HG03097 (cell line): ENCODE results near the gene RPAIN.
"Not testable (repeated sequence)": the region's sequence is repeated elsewhere in the genome, so short reads cannot be mapped to it uniquely, and the experiment has no call there.

Experiments
- ATAC-seq: cut with Tn5 transposase; IDR thresholded peaks from one replicate; pipeline ENCODE4 v1.9.1; 2021; ENCODE audit not compliant: unreplicated experiment, low FRiP score

Gene RPAIN

GRCh38 chr17:5429191-5429887 lies 9.4 kb downstream of the RPAIN start:
- ATAC-seq, result no peak

- no peak for ATAC-seq
Measured at GRCh38 chr17:5430413-5430999, 10.5 kb downstream of the RPAIN start.

GRCh38 chr17:5431234-5431633 lies 11.3 kb downstream of the RPAIN start:
- ATAC-seq, result not testable (repeated sequence)

- ATAC-seq, result no peak
Measured at GRCh38 chr17:5431949-5432556, 12.1 kb downstream of the RPAIN start.

- no peak for ATAC-seq
Measured at GRCh38 chr17:5434984-5435383, 15.0 kb downstream of the RPAIN start.

- not testable (repeated sequence) for ATAC-seq
Measured at GRCh38 chr17:5435781-5436315, 15.9 kb downstream of the RPAIN start.

DNA sequence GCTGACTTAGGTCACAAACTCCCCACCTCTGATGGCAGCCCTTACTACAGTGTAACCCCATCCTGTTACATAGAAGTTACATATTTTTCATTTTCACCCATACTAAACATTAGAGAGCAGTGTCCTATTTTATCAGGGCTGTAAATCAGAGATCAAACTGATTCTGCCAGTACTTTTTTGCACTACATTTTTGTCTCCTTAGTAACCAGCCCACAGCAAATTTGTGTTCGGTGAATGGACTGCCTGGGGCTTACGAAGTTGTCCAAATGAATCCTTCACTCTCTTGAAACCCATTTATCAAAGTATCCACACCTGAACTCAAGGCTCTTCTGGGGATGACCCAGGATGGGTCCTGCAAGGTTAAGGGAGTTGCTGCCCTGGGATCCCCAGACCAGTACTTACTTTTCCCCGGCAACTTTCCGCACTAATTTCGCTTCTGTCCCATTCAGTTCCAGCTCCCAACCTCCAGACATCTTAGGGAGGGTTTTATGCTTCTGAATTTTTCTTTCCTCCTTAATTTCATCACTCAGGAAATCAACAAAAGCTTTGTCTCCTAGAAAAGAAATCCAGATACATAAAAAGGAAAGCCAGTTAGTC lies 17.8 kb downstream of the RPAIN start:
- no peak for ATAC-seq

GRCh38 chr17:5438716-5439445 lies 18.9 kb downstream of the RPAIN start, which contains the start of gene C1QBP:
Gene C1QBP (minus strand): TSS chr17:5439155. CDS start chr17:5439073, 82 bp downstream.
- peak; percentile 80 for ATAC-seq

DNA sequence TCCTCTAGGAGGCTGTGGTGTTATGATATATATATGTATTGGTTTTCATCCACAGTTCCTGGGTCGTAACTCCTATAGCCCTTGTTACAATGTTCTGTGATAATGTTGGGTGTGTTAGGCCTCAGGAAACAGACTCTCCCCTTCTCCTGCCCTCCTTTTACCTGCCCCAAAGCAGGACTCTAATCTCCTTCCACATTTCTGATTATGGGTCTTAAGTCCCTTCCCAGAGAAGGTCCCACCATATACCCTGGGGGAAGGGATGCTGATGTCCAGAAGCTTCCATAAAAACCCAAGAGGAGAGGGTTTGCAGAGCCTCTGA lies 19.4 kb downstream of the RPAIN start:
- no peak for ATAC-seq

DNA sequence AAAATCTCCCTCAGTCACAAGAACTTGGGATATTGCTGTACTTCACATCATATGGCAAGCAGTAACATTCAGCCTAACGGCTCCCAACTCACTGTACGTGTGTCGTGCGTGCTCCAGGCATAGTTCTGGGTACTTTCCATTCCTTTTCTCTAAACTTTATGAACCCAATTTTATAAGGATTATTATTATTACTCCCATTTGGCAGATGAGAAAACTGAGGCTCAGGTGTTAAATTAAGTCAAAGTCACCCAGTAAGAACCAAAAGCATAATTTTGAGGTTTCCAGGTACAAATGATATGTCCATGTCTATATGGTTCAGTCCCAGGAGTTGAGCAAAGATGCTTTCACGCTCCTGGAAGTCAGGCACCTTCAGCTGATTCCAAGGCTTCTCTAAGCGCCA lies 23.7 kb downstream of the RPAIN start:
- no peak for ATAC-seq

- no peak for ATAC-seq
Measured at GRCh38 chr17:5444209-5444608, 24.2 kb downstream of the RPAIN start.

- no peak for ATAC-seq
Measured at GRCh38 chr17:5446786-5447185, 26.8 kb downstream of the RPAIN start.

GRCh38 chr17:5464717-5465507 lies 44.9 kb downstream of the RPAIN start:
- ATAC-seq, result no peak

DNA sequence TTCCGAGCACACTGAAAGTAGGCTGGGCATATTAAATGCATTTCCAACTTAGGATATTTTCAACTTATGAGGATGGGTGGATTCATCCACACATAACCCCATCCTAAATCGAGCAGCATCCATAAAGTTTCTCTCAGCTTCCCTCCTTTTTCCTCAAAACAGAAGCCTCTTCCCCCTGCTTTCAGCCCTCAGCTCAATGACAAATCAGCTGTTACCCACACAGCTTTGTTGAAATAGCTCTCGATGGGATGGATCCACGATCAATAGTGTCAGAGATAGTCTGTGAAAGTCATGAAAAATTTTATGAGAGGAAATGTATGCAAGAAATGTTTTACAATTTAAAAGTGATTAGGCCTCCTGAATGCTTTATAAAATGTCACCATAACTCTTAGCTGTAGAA lies 46.3 kb downstream of the RPAIN start:
- ATAC-seq, result no peak

DNA sequence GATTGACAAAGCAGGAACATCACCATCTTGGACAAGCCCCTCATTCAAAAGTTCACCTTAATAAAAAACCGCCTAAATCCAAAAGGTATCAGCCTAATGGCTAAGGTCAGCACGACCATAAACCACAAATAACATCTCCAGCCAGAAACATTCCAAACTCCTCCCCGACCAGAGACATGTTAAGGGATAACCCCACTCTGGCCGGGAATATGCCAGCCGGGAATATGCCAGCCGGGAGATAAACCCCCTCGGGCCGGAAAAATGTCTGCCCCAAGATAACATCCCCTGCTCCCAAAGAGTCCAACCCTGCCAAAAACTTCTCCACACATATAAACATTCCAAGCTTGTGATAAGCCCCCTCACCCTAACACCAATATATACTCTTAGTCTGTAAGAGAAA lies 47.4 kb downstream of the RPAIN start:
- ATAC-seq, result no peak

GRCh38 chr17:5468075-5468473 lies 48.1 kb downstream of the RPAIN start:
- no peak for ATAC-seq

- no peak for ATAC-seq
Measured at GRCh38 chr17:5472511-5472910, 52.5 kb downstream of the RPAIN start.

DNA sequence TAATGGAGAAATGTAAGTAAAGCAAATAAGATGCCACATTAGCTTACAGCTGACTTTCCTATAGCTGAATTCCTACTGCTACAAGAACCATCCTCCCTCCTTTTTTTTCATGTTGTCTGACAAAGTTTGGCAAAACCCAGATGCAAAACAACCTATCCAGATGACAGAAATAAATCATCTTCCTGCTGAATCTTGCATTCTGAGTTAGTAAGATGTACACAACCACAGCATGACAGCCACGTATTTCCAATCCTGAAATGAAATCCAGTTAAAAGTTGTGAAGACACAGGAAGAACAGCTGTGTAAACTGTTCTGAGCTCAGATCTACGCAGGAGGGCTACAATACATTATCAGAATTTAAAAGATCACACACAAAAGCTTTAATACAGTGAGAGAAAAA lies 53.9 kb downstream of the RPAIN start:
- ATAC-seq, result no peak

- ATAC-seq, result no peak
Measured at GRCh38 chr17:5478992-5479391, 59.0 kb downstream of the RPAIN start.

GRCh38 chr17:5480962-5481361 lies 61.0 kb downstream of the RPAIN start:
- ATAC-seq, result no peak
